Mammary epithelial cell (primary cell): ENCODE measurements around the gene F2RL1.

Source experiments
- CTCF ChIP-seq, 2 donors: IDR thresholded peaks in 1 of 2; conservative IDR thresholded peaks in 1 of 2; 2 replicates each; pipeline ENCODE4 v1.5.1; 2011 to 2012; ENCODE audit warnings: inconsistent platforms in 2 of 2, low read length in 2 of 2, mild to moderate bottlenecking in 2 of 2, control low read depth in 1 of 2, low read depth in 1 of 2; ENCODE audit not compliant: insufficient read depth in 1 of 2; ENCODE audit errors: extremely low read depth in 1 of 2
- EZH2 ChIP-seq: IDR thresholded peaks from 2 replicates; pipeline ENCODE4 v1.6.1; 2012; ENCODE audit warnings: low read length, inconsistent platforms, borderline replicate concordance

DNA sequence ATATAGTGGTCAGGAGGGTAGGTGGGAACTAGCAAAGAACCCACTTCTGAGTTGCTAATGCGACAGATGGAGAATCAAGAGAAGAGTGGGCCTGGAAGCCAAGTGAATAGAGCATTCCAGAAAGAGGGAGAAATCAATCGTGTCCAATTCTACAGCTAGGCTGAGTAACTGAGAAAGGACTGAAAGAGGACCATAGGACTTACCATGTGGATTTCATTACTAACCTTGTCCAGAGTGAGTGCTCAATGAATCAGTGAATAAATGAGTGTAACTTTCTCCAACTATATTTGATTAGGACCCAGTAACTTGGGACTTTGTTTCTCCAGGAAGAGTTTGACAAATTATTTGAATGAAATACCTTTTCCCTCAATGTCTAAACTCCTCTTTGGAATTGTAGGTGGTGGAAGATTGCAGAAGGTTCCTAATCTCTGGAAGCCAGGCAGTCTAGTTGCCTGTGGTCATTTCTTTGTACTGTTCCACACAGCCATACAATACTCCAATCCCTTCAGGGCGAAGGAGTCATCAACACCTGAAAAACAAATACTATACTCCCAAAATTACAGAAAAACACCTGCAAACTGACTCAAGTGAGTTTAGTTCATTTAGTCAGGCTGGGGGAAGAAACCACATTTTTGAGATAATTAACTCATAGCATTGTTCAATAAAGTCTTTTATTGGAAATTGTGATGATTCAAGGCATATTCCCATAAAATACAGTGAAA is 2.6 kb upstream of the F2RL1 start:
- TF ChIP-seq EZH2: no peak
- no peak for TF ChIP-seq CTCF (conservative IDR thresholded peaks at IDR 0.05 in 1 of 2, IDR thresholded peaks at IDR 0.05 in 1 of 2; ENCODE audit: extremely low read depth in 1 of 2, insufficient read depth in 1 of 2, low read depth in 1 of 2, low read length in 2 of 2)
